ENCODE data around the gene TMEM207.
"Not testable (repeated sequence)": the region's sequence is repeated elsewhere in the genome, so short reads cannot be mapped to it uniquely, and the experiment has no call there.

TMEM207 gene

GRCh38 chr3:190449801-190450200, at the start of gene TMEM207:
TSS of gene TMEM207 (minus strand) at chr3:190449901. CDS start at chr3:190449809, 92 bp downstream.
- no peak for DNase-seq (ENCODE audit: low read depth)

GRCh38 chr3:190499122-190499521, 49.4 kb upstream of the TMEM207 start:
- no peak for DNase-seq (ENCODE audit: low read depth)

- no peak for DNase-seq (ENCODE audit: low read depth)
Observed at GRCh38 chr3:190498293-190498692, 48.6 kb upstream of the TMEM207 start.

- DNase-seq (ENCODE audit: low read depth), result no peak
Observed at GRCh38 chr3:190497811-190498210, 48.1 kb upstream of the TMEM207 start.

- DNase-seq (ENCODE audit: low read depth), result no peak
Observed at GRCh38 chr3:190496859-190497258, 47.2 kb upstream of the TMEM207 start.

GRCh38 chr3:190495796-190496195, 46.1 kb upstream of the TMEM207 start:
- DNase-seq (ENCODE audit: low read depth), result no peak

- DNase-seq (ENCODE audit: low read depth), result no peak
Observed at GRCh38 chr3:190495354-190495753, 45.7 kb upstream of the TMEM207 start.

- DNase-seq (ENCODE audit: low read depth), result no peak
Observed at GRCh38 chr3:190494907-190495306, 45.2 kb upstream of the TMEM207 start.

- DNase-seq (ENCODE audit: low read depth), result no peak
Observed at GRCh38 chr3:190492966-190493365, 43.3 kb upstream of the TMEM207 start.

GRCh38 chr3:190492129-190492528, 42.4 kb upstream of the TMEM207 start:
- DNase-seq (ENCODE audit: low read depth), result no peak

- no peak for DNase-seq (ENCODE audit: low read depth)
Observed at GRCh38 chr3:190491533-190492054, 41.9 kb upstream of the TMEM207 start.

- no peak for DNase-seq (ENCODE audit: low read depth)
Observed at GRCh38 chr3:190486908-190487607, 37.4 kb upstream of the TMEM207 start.

- no peak for DNase-seq (ENCODE audit: low read depth)
Observed at GRCh38 chr3:190486533-190486864, 36.8 kb upstream of the TMEM207 start.

GRCh38 chr3:190485830-190486532, 36.3 kb upstream of the TMEM207 start:
- DNase-seq (ENCODE audit: low read depth), result no peak

- DNase-seq (ENCODE audit: low read depth), result no peak
Observed at GRCh38 chr3:190481779-190482178, 32.1 kb upstream of the TMEM207 start.

GRCh38 chr3:190473261-190473660, 23.6 kb upstream of the TMEM207 start:
- not testable (repeated sequence) for DNase-seq (ENCODE audit: low read depth)

GRCh38 chr3:190467922-190468321, 18.2 kb upstream of the TMEM207 start:
- DNase-seq (ENCODE audit: low read depth), result no peak

- DNase-seq (ENCODE audit: low read depth), result no peak
Observed at GRCh38 chr3:190458040-190458439, 8.3 kb upstream of the TMEM207 start.

- no peak for DNase-seq (ENCODE audit: low read depth)
Observed at GRCh38 chr3:190456770-190457169, 7.1 kb upstream of the TMEM207 start.

GRCh38 chr3:190455828-190456227, 6.1 kb upstream of the TMEM207 start:
- DNase-seq (ENCODE audit: low read depth), result no peak

- DNase-seq (ENCODE audit: low read depth), result no peak
Observed at GRCh38 chr3:190448256-190448655, 1.4 kb downstream of the TMEM207 start.

- no peak for DNase-seq (ENCODE audit: low read depth)
Observed at GRCh38 chr3:190446573-190447279, 3.0 kb downstream of the TMEM207 start.

GRCh38 chr3:190444576-190445145, 5.0 kb downstream of the TMEM207 start:
- DNase-seq (ENCODE audit: low read depth), result no peak
